ELF-1 (cell line): Measurements from ENCODE around the gene CHST11.

Experiments
- DNase-seq: peaks from one replicate; pipeline ENCODE4 v3.0.0-alpha.2; 2016; ENCODE audit warnings: low read depth, low spot score

Gene CHST11

DNA sequence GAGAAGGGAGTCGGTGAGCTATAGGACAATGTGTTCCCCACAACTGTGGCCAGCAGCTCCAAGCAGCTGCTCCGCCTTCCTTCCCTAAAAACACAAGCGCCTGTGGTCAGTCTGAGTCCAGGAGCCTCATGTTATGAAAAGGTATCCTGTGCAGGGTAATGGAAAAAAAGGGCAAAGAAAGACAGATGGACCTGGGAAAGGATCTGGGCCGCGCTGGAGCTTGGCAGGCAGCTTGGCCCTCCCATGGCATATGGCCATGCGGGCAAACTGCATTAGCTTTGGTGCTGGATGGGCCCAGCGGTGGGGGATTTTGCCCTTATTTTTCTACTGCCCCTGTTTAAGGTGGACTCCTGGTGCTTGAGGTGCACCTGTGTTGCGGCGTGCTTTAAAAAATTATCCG lies 23.7 kb upstream of the CHST11 start:
- DNase-seq: no peak

- DNase-seq: no peak
Measured at GRCh38 chr12:104434129-104434528, 22.6 kb upstream of the CHST11 start.

DNA sequence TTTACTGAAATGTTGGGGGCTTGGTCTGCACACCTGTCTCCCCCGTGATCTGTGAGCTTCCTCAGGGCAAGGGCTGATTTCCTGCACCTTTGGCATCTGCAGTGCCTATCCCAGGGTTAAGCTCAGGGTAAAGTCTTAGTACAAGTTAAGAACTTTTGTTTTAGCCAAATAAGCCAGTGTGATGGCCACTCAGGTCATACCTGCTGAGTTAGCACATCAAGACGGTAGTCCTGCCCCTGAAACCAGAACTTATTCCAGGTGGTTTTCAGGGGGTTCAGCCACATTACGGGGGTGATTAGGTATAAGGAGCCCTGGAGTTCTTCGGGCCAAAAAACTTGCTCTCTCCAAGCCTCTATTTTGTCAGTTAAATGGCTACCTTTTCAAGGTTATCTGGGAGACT lies 21.6 kb upstream of the CHST11 start:
- DNase-seq: no peak

- DNase-seq: peak; percentile 60
Measured at GRCh38 chr12:104435765-104436164, 21.0 kb upstream of the CHST11 start.

DNA sequence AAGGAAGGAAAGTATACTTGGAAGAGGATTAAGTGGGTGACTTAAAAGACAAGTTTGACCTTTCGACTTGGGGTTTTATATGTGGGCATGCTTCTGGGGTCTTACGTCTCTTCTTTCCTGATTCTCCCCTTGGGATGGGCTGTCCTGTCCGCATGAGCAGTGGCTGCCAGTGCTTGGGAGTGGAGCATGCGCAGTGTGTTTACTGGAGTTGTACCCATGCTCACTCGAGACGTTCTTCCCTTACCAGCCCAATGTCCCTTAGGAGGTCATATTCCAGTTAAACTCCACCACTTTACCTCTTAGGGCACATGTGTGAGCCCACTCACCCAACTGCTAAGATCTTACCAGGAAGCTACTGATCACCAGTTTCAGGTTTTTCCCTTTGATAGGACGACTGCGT lies 20.0 kb upstream of the CHST11 start:
- no peak for DNase-seq

- no peak for DNase-seq
Measured at GRCh38 chr12:104438134-104438533, 18.6 kb upstream of the CHST11 start.

DNA sequence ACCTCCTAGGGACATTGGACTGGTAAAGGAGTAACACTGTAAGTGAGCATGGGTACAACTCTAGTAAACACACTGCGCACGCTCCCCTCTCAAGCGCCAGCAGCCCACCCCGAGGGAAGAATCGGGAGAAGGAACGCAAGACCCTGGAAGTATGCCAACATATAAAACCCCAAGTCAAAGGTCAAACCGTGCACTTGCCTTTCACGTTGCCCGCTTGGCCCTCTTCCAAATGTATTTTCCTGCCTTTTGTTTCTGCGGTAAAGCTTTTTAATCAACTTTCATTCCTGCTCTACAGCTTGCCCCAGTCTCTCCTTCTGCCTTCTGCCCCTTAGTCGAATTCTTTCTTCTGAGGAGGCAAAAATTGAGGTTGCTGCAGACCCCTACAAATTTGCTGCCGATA lies 17.6 kb upstream of the CHST11 start:
- no peak for DNase-seq

DNA sequence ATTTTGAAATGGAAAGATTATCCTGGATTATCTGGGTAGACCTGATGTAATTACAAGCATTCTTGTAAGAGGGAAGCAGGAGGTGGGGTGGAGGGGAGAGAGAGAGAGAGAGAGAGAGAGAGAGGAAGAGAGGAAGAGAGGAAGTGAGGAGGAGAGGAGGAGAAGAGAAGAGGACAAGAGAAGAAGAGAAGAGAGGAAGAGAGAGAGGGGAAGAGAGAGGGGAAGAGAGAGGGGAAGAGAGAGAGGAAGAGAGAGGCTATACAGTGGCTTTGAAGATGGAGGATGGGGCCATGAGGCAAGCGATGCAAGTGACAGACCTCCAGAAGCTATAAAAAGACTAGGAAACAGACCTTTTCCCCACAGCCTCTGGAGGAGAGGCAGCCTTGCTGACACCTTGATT lies 13.7 kb upstream of the CHST11 start:
- DNase-seq: no peak

DNA sequence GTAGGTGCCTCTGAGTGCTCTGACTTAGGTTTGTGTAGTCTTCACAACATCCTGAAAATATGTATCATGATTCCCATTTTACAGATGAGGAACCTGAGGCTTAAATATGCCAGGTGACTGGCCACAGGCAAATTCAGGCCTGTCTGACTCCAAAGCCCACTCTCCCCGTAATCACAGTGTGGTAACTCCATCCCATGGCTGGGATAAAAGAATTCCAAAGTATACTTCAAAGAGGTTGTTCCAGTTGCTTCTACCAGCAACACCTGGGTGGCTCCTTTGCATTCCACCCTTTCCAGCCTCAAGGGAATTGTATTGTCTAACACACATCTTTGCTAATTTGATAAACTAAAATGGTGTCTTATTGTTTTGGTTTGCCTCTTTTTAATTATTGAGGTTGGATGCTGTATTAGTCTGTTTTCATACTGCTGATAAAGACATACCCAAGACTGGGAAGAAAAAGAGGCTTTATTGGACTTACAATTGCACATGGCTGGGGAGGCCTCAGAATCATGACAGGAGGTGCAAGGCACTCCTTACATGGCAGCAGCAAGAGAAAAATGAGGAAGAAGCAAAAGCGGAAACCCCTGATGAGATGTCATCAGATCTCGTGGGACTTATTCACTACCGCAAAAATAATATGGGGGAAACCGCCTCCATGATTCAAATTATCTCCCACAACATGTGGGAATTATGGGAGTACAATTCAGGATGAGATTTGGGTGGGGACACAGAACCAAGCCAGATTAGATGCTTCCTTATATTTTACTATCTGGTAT lies 9.9 kb upstream of the CHST11 start:
- no peak for DNase-seq

GRCh38 chr12:104448031-104448430 lies 8.7 kb upstream of the CHST11 start:
- DNase-seq: no peak

- peak; percentile 47 for DNase-seq
Measured at GRCh38 chr12:104448451-104448850, 8.3 kb upstream of the CHST11 start.

GRCh38 chr12:104450700-104451099 lies 6.0 kb upstream of the CHST11 start:
- DNase-seq: no peak

- DNase-seq: no peak
Measured at GRCh38 chr12:104452087-104452486, 4.7 kb upstream of the CHST11 start.

- no peak for DNase-seq
Measured at GRCh38 chr12:104453133-104453532, 3.6 kb upstream of the CHST11 start.

- DNase-seq: no peak
Measured at GRCh38 chr12:104454997-104455396, 1.8 kb upstream of the CHST11 start.

- no peak for DNase-seq
Measured at GRCh38 chr12:104455578-104456416, 951 bp upstream of the CHST11 start.

- DNase-seq: peak; percentile 76
Measured at GRCh38 chr12:104456950-104457745, 400 bp downstream of the CHST11 start.

GRCh38 chr12:104457746-104458693 lies 1.3 kb downstream of the CHST11 start:
- peak; percentile 23 for DNase-seq

GRCh38 chr12:104458694-104459367 lies 2.1 kb downstream of the CHST11 start:
- DNase-seq: peak; percentile 42

- no peak for DNase-seq
Measured at GRCh38 chr12:104459368-104459909, 2.7 kb downstream of the CHST11 start.
